Stimulated activated CD8-positive, alpha-beta memory T cell treated with anti-CD3 and anti-CD28 coated beads, Interleukin-15, amount 100 ng/mL, for 1 hour (primary cell): ENCODE data around the gene EPB42.
"Not testable (repeated sequence)": the region's sequence is repeated elsewhere in the genome, so short reads cannot be mapped to it uniquely, and the experiment has no call there.

Experiments
- DNase-seq: peaks from one replicate; pipeline ENCODE4 v3.0.0-alpha.2; 2020; ENCODE audit warnings: low read depth

EPB42 gene

DNA sequence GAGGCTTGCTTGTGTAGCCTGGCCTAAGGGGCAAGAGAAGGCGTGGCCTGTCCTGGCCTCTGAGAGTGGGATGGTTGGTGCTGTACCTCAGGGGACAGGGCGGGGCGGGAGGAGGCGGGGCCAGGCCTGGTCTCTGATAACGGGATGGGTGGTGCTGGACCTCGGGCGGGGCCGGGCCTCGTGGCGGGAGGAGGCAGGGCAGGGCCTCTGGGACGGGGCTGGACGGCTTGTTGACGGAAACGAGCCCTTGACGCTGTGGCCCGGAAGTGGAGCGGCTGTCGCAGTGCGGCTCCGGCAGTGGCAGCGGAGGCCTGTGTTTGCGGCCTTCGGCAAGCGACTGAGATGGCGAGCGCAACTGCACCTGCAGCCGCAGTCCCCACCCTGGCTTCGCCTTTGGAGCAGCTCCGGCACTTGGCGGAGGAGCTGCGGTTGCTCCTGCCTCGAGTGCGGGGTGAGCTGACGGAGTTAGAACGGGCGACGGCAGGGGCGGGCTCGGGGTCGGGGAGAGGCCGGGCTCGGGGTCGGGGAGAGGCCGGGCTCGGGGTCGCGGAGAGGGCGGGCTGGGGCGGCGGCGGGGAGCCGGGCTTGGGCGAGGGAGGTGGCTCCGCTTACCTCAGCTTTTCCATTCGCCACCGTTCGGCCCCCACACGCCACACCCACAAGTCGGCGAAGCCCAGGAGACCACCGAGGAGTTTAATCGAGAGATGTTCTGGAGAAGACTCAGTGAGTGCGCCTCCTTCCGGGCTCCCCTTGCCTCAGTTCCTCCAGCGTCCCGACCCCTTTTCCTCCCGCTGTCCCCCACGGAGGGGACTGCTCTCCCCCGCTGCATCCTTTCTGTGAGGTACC, 35.4 kb downstream of the EPB42 start, which contains the start of gene CCNDBP1:
CCNDBP1 (plus strand) TSS at position 247 of the 846 bp plus-strand sequence; CDS start at position 343, 96 bp downstream.
- DNase-seq = peak; percentile 68

DNA sequence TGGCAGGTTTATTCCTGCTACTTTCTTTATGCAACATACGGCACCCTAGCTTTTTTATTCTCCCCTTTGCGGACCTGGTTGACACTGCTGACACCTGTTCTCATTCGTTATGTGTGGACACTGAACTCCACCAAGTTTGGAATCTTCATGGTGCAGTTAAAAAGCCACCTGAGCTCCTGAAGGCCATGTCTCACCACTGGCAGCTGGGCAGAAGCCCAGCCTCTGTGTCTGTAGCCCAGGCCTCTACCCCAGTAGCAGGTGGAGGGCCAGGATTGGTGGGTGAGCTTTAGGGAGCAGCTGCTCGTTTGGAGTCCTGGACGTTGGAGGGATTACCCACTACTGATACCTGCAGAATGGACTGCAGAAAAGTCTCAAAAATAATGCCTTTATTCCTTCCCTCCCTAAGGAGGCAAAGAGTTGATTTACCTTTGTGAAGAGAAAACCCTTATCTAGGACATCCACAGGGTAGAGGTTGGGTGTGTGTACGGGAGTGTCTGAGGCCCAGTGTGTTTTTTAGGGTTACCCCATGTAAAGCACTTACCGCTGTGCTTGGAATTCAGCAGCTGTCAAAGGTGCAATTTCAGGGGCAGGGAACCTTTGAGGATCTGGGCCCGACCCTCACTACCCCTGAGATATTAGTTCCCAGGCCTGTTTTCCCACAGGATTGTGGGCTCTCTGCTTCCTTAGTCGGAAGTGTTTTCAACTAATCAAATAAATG, 36.3 kb downstream of the EPB42 start:
- no peak for DNase-seq

- no peak for DNase-seq
Measured at GRCh38 chr15:43183270-43183669, 37.5 kb downstream of the EPB42 start.

DNA sequence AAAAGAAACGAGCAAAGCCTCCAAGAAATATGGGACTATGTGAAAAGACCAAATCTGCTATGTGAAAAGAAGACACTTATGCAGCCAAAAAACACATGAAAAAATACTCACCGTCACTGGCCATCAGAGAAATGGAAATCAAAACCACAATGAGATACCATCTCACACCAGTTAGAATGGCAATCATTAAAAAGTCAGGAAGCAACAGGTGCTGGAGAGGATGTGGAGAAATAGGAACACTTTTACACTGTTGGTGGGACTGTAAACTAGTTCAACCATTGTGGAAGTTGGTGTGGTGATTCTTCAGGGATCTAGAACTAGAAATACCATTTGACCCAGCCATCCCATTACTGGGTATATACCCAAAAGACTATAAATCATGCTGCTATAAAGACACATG, 43.7 kb downstream of the EPB42 start:
- DNase-seq = not testable (repeated sequence)

- DNase-seq = not testable (repeated sequence)
Measured at GRCh38 chr15:43175656-43176309, 45.0 kb downstream of the EPB42 start.

GRCh38 chr15:43169888-43170287, 50.9 kb downstream of the EPB42 start:
- DNase-seq = no peak

- no peak for DNase-seq
Measured at GRCh38 chr15:43168192-43169107, 52.4 kb downstream of the EPB42 start.

DNA sequence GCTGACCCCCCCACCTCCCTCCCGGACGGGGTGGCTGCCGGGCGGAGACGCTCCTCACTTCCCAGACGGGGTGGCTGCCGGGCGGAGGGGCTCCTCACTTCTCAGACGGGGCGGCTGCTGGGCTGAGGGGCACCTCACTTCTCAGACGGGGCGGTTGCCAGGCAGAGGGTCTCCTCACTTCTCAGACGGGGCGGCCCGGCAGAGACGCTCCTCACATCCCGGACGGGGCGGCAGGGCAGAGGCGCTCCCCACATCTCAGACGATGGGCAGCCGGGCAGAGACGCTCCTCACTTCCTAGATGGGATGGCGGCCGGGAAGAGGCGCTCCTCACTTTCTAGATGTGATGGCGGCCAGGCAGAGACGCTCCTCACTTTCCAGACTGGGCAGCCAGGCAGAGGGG, 53.6 kb downstream of the EPB42 start:
- not testable (repeated sequence) for DNase-seq

GRCh38 chr15:43165801-43166325, 55.0 kb downstream of the EPB42 start:
- DNase-seq = no peak

- no peak for DNase-seq
Measured at GRCh38 chr15:43153269-43153668, 67.5 kb downstream of the EPB42 start.

GRCh38 chr15:43151688-43152087, 69.1 kb downstream of the EPB42 start:
- DNase-seq = no peak

GRCh38 chr15:43150191-43150929, 70.5 kb downstream of the EPB42 start:
- no peak for DNase-seq
